ENCODE data around the gene SLC25A38. TPM values are rescaled to one million over a fixed set of nuclear protein-coding genes. Genes with fewer than 3 reads are reported as not detected.

Gene SLC25A38
- total and polyA plus RNA-seq, 9 of the 15 experiments (the other 6 are each of a cell fraction or from before 2014, with no cell fraction given), result 13.5 to 51.1 (median 30.6) TPM

GRCh38 chr3:39407773-39408492, 24.8 kb downstream of the SLC25A38 start (continued):
- no peak for TF ChIP-seq E2F6 (IDR thresholded peaks at IDR 0.05; ENCODE audit: borderline replicate concordance in 1 of 2, extremely low read depth in 1 of 2, insufficient read depth in 1 of 2, insufficient read length in 1 of 2, low read depth in 1 of 2, low read length in 1 of 2, poor library complexity in 1 of 2, severe bottlenecking in 1 of 2)
- TF ChIP-seq JUND (IDR thresholded peaks at IDR 0.05; ENCODE audit: borderline replicate concordance, low read depth, low read length), result no peak
- no peak for TF ChIP-seq JUND (tag; IDR thresholded peaks at IDR 0.05; ENCODE audit: borderline replicate concordance, low read depth, low read length)
- no peak for TF ChIP-seq ZNF212 (CRISPR knock-in tag; IDR thresholded peaks at IDR 0.05)
- peak; percentile 19; the same call in 1 of the 2 replicates for TF ChIP-seq ZBTB17 (CRISPR knock-in tag; IDR thresholded peaks at IDR 0.05)
- TF ChIP-seq KAT2B (IDR thresholded peaks at IDR 0.05; ENCODE audit: low read depth, low read length), result no peak
- no peak for TF ChIP-seq ZBTB11 (CRISPR knock-in tag; IDR thresholded peaks at IDR 0.05)
- TF ChIP-seq ZBTB1 (CRISPR knock-in tag; IDR thresholded peaks at IDR 0.05; ENCODE audit: borderline replicate concordance, low read depth), result no peak
- TF ChIP-seq KDM4B (IDR thresholded peaks at IDR 0.05; ENCODE audit: borderline replicate concordance in 2 of 2, low read depth in 1 of 2), result no peak
- TF ChIP-seq ZNF668 (CRISPR knock-in tag; IDR thresholded peaks at IDR 0.05), result no peak
- TF ChIP-seq GMEB1 (CRISPR knock-in tag; IDR thresholded peaks at IDR 0.05), result no peak
- no peak for TF ChIP-seq TSHZ1 (CRISPR knock-in tag; IDR thresholded peaks at IDR 0.05)
- no peak for TF ChIP-seq ZNF707 (CRISPR knock-in tag; conservative IDR thresholded peaks at IDR 0.05)
- TF ChIP-seq ZNF121 (CRISPR knock-in tag; conservative IDR thresholded peaks at IDR 0.05), result no peak
- TF ChIP-seq FIP1L1 (IDR thresholded peaks at IDR 0.05; ENCODE audit: low read depth, low read length, poor library complexity, severe bottlenecking), result no peak
- TF ChIP-seq HCFC1 (IDR thresholded peaks at IDR 0.05; ENCODE audit: low read depth, low read length), result no peak

Data from K562 (cell line).